ENCODE results near the gene CARHSP1. TPM values are rescaled to one million over a fixed set of nuclear protein-coding genes. Genes with fewer than 3 reads are reported as not detected.

Gene CARHSP1
- total and polyA plus RNA-seq, 4 donors: 68.4 to 148 (median 102) TPM

GRCh38 chr16:8853150-8853549, 15.7 kb downstream of the CARHSP1 start:
- WGBS, 2 donors: 74 to 77% methylated on average over 7 of the region's 7 CpGs
- DNase-seq: no peak
- TF ChIP-seq, protein P1, sequence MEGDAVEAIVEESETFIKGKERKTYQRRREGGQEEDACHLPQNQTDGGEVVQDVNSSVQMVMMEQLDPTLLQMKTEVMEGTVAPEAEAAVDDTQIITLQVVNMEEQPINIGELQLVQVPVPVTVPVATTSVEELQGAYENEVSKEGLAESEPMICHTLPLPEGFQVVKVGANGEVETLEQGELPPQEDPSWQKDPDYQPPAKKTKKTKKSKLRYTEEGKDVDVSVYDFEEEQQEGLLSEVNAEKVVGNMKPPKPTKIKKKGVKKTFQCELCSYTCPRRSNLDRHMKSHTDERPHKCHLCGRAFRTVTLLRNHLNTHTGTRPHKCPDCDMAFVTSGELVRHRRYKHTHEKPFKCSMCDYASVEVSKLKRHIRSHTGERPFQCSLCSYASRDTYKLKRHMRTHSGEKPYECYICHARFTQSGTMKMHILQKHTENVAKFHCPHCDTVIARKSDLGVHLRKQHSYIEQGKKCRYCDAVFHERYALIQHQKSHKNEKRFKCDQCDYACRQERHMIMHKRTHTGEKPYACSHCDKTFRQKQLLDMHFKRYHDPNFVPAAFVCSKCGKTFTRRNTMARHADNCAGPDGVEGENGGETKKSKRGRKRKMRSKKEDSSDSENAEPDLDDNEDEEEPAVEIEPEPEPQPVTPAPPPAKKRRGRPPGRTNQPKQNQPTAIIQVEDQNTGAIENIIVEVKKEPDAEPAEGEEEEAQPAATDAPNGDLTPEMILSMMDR (IDR thresholded peaks at IDR 0.05; ENCODE audit: control extremely low read depth, extremely low read depth): no peak

DNA sequence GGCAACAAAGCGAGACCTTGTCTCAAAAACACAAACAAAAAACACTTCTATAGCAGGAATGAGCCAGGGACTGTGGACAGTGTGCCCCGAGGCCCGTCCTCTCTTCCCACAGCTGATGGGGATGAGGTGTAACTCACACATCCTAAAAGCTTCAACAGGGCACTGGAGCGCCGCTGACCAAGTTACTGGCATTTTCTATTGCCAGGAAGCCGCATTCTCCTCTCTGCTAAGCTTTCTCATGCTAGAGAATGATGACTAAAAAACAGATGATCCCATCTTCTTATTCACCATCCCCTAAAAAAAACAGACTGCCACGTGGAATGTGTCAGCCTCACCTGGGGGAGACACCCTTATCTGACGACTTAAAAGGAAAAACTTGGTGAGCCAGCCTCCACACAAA, 16.3 kb downstream of the CARHSP1 start:
- Histone ChIP-seq H3K9ac (ENCODE audit: insufficient read depth in 1 of 2, low read length in 2 of 2) (no peak overlapping the region), H3K4me1 (ENCODE audit: control insufficient read depth in 5 of 5, insufficient read depth in 5 of 5, low read length in 5 of 5) (peaks cover 0 to 11% (median 0%) of the 10 kb centered on the region in 5 donors), H3K27me3 (ENCODE audit: control insufficient read depth in 3 of 3, insufficient read depth in 3 of 3, low read length in 2 of 3) (no peaks in the 10 kb centered on the region), H3K9me3 (ENCODE audit: control insufficient read depth in 4 of 4, insufficient read depth in 3 of 4, low read length in 3 of 4) (no peaks in the 10 kb centered on the region), H3K27ac (ENCODE audit: low read depth in 1 of 2, low read length in 1 of 2) (peak overlapping the region in 1 of 2 donors; percentile 66), H3K4me3 (no peak overlapping the region), H3K36me3 (ENCODE audit: control insufficient read depth in 4 of 4, insufficient read depth in 4 of 4, low read length in 4 of 4) (peaks cover 4 to 52% (median 35%) of the 10 kb centered on the region in 4 donors)
- DNase-seq (no peak), ATAC-seq (ENCODE audit: insufficient read depth, low FRiP score) (no peak)
- 74 to 77% methylated on average over 8 of the region's 8 CpGs for WGBS, 2 donors
- TF ChIP-seq, protein P1 (IDR thresholded peaks at IDR 0.05; ENCODE audit: control extremely low read depth, extremely low read depth): no peak

More at GRCh38 chr16:8853150-8853549, 15.7 kb downstream of the CARHSP1 start:
- Histone ChIP-seq H3K4me3 (no peak overlapping the region), H3K27me3 (ENCODE audit: control insufficient read depth in 3 of 3, insufficient read depth in 3 of 3, low read length in 2 of 3) (no peaks in the 10 kb centered on the region), H3K27ac (ENCODE audit: low read depth in 1 of 2, low read length in 1 of 2) (peak overlapping the region in 1 of 2 donors; percentile 66), H3K9me3 (ENCODE audit: control insufficient read depth in 4 of 4, insufficient read depth in 3 of 4, low read length in 3 of 4) (no peaks in the 10 kb centered on the region), H3K4me1 (ENCODE audit: control insufficient read depth in 5 of 5, insufficient read depth in 5 of 5, low read length in 5 of 5) (peaks cover 0 to 14% (median 0%) of the 10 kb centered on the region in 5 donors), H3K36me3 (ENCODE audit: control insufficient read depth in 4 of 4, insufficient read depth in 4 of 4, low read length in 4 of 4) (peaks cover 0 to 53% (median 35%) of the 10 kb centered on the region in 4 donors), H3K9ac (ENCODE audit: insufficient read depth in 1 of 2, low read length in 2 of 2) (no peak overlapping the region)
- no peak for ATAC-seq (ENCODE audit: insufficient read depth, low FRiP score)

DNA sequence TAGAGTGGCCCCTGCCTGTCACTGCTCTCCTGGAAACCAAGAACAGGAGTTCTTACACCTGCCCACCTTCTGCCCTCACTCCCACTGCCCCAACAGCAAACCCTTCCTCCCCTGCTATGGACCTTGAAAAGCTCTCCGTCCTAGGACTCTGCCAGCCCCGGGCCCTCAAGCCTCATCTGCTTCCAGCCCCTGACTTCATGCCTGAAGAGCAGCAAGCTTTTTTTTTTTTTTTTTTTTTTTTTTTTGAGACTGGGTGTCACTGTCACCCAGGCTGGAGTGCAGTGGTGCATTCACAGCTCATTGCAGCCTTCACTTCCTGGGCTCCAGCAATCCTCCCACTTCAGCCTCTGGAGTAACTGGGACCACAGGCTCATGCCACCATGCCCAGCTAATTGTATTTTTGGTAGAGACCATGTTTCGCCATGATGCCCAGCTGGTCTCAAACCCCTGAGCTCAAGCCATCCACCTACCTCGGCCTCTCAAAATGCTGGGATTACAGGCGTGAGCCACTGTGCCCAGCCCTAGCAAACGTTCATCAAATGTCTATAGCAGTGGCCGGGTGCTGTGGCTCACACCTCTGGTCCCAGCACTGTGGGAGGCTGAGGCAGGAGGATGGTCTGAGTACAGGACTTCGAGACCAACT, 16.9 kb downstream of the CARHSP1 start:
- Histone ChIP-seq H3K4me1 (ENCODE audit: control insufficient read depth in 5 of 5, insufficient read depth in 5 of 5, low read length in 5 of 5) (peaks cover 0 to 11% (median 0%) of the 10 kb centered on the region in 5 donors), H3K4me3 (no peak overlapping the region), H3K27me3 (ENCODE audit: control insufficient read depth in 3 of 3, insufficient read depth in 3 of 3, low read length in 2 of 3) (no peaks in the 10 kb centered on the region), H3K9me3 (ENCODE audit: control insufficient read depth in 4 of 4, insufficient read depth in 3 of 4, low read length in 3 of 4) (no peaks in the 10 kb centered on the region), H3K36me3 (ENCODE audit: control insufficient read depth in 4 of 4, insufficient read depth in 4 of 4, low read length in 4 of 4) (peaks cover 5 to 51% (median 34%) of the 10 kb centered on the region in 4 donors), H3K27ac (ENCODE audit: low read depth in 1 of 2, low read length in 1 of 2) (peak overlapping the region in 1 of 2 donors; percentile 66), H3K9ac (ENCODE audit: insufficient read depth in 1 of 2, low read length in 2 of 2) (no peak overlapping the region)
- WGBS, 2 donors: 93 to 95% methylated on average over 8 of the region's 8 CpGs
- no peak for ATAC-seq (ENCODE audit: insufficient read depth, low FRiP score)
- TF ChIP-seq, protein P1 (IDR thresholded peaks at IDR 0.05; ENCODE audit: control extremely low read depth, extremely low read depth): no peak
- DNase-seq: no peak

Measured in lung (tissue), 12 donors.